ENCODE results near the gene ZNF157. TPM values are rescaled to one million over a fixed set of nuclear protein-coding genes. Genes with fewer than 3 reads are reported as not detected.

Gene ZNF157
- total RNA-seq (2014; rRNA removed; shearing (Covaris generic)) (1.2 and 1.5 TPM in 2 replicates), polyA plus RNA-seq (2016; fragmentation: Nextera tagmentation; extraction: Ambion mirVana) (0.68 and 0.70 TPM in 2 replicates)
- long read RNA-seq, partial matches to known transcripts = 0 of 1 reads
- long read RNA-seq, other reads (novel, unspliced or antisense) = 1 of 1 reads

GRCh38 chrX:47370278-47370677 is at the start of gene ZNF157:
Gene ZNF157 (plus strand): TSS chrX:47370578. CDS start chrX:47370669, 91 bp downstream.
- H3K4me2 ChIP-seq = no peak within 1 kb of the TSS
- no peak for TF ChIP-seq NANOG (IDR thresholded peaks at IDR 0.05; ENCODE audit: borderline replicate concordance)
- no peak for TF ChIP-seq STAT1 (IDR thresholded peaks at IDR 0.05; ENCODE audit: unreplicated experiment)
- no peak for TF ChIP-seq JUNB (IDR thresholded peaks at IDR 0.05; ENCODE audit: unreplicated experiment)
- TF ChIP-seq CREB1 (CRISPR knock-in tag; IDR thresholded peaks at IDR 0.05; ENCODE audit: low read depth) = no peak
- TF ChIP-seq ZNF331 (CRISPR knock-in tag; IDR thresholded peaks at IDR 0.05; ENCODE audit: low read depth) = no peak
- no peak for TF ChIP-seq EZH2 (IDR thresholded peaks at IDR 0.05; ENCODE audit: low read depth, unreplicated experiment)
- TF ChIP-seq ZNF462 (CRISPR knock-in tag; IDR thresholded peaks at IDR 0.05) = no peak
- no peak for TF ChIP-seq ETS1 (IDR thresholded peaks at IDR 0.05)
- TF ChIP-seq, protein P1, sequence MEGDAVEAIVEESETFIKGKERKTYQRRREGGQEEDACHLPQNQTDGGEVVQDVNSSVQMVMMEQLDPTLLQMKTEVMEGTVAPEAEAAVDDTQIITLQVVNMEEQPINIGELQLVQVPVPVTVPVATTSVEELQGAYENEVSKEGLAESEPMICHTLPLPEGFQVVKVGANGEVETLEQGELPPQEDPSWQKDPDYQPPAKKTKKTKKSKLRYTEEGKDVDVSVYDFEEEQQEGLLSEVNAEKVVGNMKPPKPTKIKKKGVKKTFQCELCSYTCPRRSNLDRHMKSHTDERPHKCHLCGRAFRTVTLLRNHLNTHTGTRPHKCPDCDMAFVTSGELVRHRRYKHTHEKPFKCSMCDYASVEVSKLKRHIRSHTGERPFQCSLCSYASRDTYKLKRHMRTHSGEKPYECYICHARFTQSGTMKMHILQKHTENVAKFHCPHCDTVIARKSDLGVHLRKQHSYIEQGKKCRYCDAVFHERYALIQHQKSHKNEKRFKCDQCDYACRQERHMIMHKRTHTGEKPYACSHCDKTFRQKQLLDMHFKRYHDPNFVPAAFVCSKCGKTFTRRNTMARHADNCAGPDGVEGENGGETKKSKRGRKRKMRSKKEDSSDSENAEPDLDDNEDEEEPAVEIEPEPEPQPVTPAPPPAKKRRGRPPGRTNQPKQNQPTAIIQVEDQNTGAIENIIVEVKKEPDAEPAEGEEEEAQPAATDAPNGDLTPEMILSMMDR (conservative IDR thresholded peaks at IDR 0.05; ENCODE audit: low read depth in 2 of 2) = no peak
- TF ChIP-seq ZNF114 (CRISPR knock-in tag; IDR thresholded peaks at IDR 0.05) = no peak
- no peak for TF ChIP-seq POLR2AphosphoS5 (IDR thresholded peaks at IDR 0.05; ENCODE audit: low read depth)
- no peak for DNase-seq (ENCODE audit: low spot score)

More at GRCh38 chrX:47370278-47370677, at the start of gene ZNF157:
- H3K27ac Mint-ChIP-seq = no peak within 1 kb of the TSS
- no peaks in the 10 kb centered on the region for H3F3A ChIP-seq (replicated peaks; ENCODE audit: low read depth)
- no peaks in the 10 kb centered on the region for H3K4me1 ChIP-seq (ENCODE audit: insufficient read depth)
- no peaks in the 10 kb centered on the region for H3K79me2 ChIP-seq (replicated peaks; ENCODE audit: insufficient read depth)
- H3K4me3 ChIP-seq = no peak within 1 kb of the TSS
- peaks cover 7% of the 10 kb centered on the region; the same call in 2 of the 3 replicates for H3K4me1 Mint-ChIP-seq
- H3K9me2 ChIP-seq (ENCODE audit: insufficient read depth) = no peaks in the 10 kb centered on the region
- H3K4me3 Mint-ChIP-seq = no peak within 1 kb of the TSS
- H4K20me1 ChIP-seq (replicated peaks; ENCODE audit: insufficient read depth) = no peaks in the 10 kb centered on the region
- H3K9me3 Mint-ChIP-seq = no peaks in the 10 kb centered on the region
- no peak for ATAC-seq
- H3K27me3 ChIP-seq (ENCODE audit: insufficient read depth) = no peaks in the 10 kb centered on the region
- H3K27ac ChIP-seq (ENCODE audit: low read depth) = no peak within 1 kb of the TSS
- H3K36me3 Mint-ChIP-seq (ENCODE audit: low read depth) = no peaks in the 10 kb centered on the region
- H3K27me3 Mint-ChIP-seq (ENCODE audit: insufficient read depth, low read depth, poor library complexity) = peaks cover 5% of the 10 kb centered on the region
- H3K36me3 ChIP-seq (ENCODE audit: insufficient read depth) = no peaks in the 10 kb centered on the region
- H2AFZ ChIP-seq = no peak within 1 kb of the TSS

Measured in GM23338 (cell line).